Prostate gland (tissue), 2 donors: ENCODE measurements around the gene INSM1. TPM values are rescaled to one million over a fixed set of nuclear protein-coding genes. Genes with fewer than 3 reads are reported as not detected.

Experiments
- DNase-seq: peaks from one replicate; pipeline ENCODE4 v3.0.0-alpha.2; 2019; ENCODE audit warnings: low spot score
- H3K27ac ChIP-seq, 2 donors: fragments of 200-600 bp; sonication (generic); 2 replicates each; pipeline ENCODE4 v1.5.1; 2017 to 2019
- H3K27me3 ChIP-seq: fragments of 200-600 bp; sonication (generic); replicated peaks from 2 replicates; pipeline ENCODE4 v1.5.1; 2019; ENCODE audit not compliant: insufficient read depth
- H3K36me3 ChIP-seq, 2 donors: fragments of 200-600 bp; sonication (generic); 1 replicate in 1 of 2; 2 replicates in 1 of 2; pipeline versions ENCODE4 v1.5.1 to v1.8.1; 2017 to 2019
- H3K4me1 ChIP-seq: fragments of 200-600 bp; sonication (generic); replicated peaks from 2 replicates; pipeline ENCODE4 v1.5.1; 2019
- H3K4me3 ChIP-seq, 2 donors: fragments of 200-600 bp; sonication (generic); 2 replicates each; pipeline ENCODE4 v1.5.1; 2017 to 2019
- H3K9me3 ChIP-seq: fragments of 200-600 bp; sonication (generic); 2 replicates; pipeline ENCODE4 v1.5.1; 2017
- CTCF ChIP-seq, 4 experiments: fragments of 200-600 bp in 2 of 4; fragments of 450-650 bp in 2 of 4; sonication (generic) in 2 of 4; IDR thresholded peaks; 1 replicate in 3 of 4; 2 replicates in 1 of 4; pipeline ENCODE4 v1.5.1; 2016 to 2019; ENCODE audit warnings: antibody characterized with exemption in 4 of 4, mild to moderate bottlenecking in 2 of 4, moderate library complexity in 2 of 4
- POLR2A ChIP-seq: fragments of 450-650 bp; IDR thresholded peaks from one replicate; pipeline ENCODE4 v1.6.1; 2016; ENCODE audit warnings: antibody characterized with exemption, mild to moderate bottlenecking
- POLR2AphosphoS5 ChIP-seq: sonication (generic); formaldehyde crosslinking; IDR thresholded peaks from one replicate; pipeline ENCODE4 v1.6.1; 2017; ENCODE audit warnings: antibody characterized with exemption
- whole genome bisulfite sequencing: methylation state at CpG from one replicate; pipeline ENCODE4 v1.1.5; 2018; 5-methylcytosine and 5-hydroxymethylcytosine counted together
- intact Hi-C: fragments of 100-400 bp; cut with DNase I; formaldehyde crosslinking; loops from one replicate; pipeline ENCODE4 v1.14.2; 2022
- total RNA-seq, 2 donors: library from RNA; depleted of rRNA; stranded (reverse); fragments of >200 nt; gene quantifications; one replicate each; pipeline ENCODE4 v1.1.0, GENCODE V29; 2016

The INSM1 gene
- total RNA-seq, 2 donors from 2014 or later: 0.82 to 1.5 TPM

DNA sequence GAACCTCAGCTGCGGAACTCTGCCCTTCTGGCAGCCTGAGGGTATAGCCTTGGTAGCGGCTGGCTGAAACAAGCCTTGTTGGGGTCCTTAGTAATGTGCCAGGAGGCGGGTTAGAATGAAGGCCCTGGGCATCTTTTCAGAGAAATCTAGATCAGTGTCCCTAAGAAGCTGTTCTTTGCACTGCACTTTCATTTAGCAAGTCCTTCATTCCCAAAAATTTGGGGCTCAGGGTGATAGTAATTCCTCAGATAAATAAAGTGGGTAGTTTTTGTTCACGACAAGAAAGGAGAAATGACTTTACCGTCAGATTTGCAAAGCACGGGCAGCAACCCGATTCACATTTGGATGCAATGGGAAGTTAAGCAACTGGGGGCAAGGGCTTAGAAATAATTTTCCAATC is 3.2 kb downstream of the INSM1 start:
- H3K4me3 ChIP-seq: no peak overlapping the region
- peaks cover 10% of the 10 kb centered on the region for H3K4me1 ChIP-seq
- no peak overlapping the region for H3K27ac ChIP-seq
- WGBS: 37% methylated on average over 7 of the region's 7 CpGs
- H3K9me3 ChIP-seq: no peaks in the 10 kb centered on the region
- TF ChIP-seq POLR2A (no peak), POLR2AphosphoS5 (no peak), CTCF (IDR thresholded peaks at IDR 0.05) (no peak)
- no peaks in the 10 kb centered on the region for H3K36me3 ChIP-seq
- DNase-seq: no peak
- intact Hi-C loops: no loop called here
- peaks cover 41% of the 10 kb centered on the region for H3K27me3 ChIP-seq

DNA sequence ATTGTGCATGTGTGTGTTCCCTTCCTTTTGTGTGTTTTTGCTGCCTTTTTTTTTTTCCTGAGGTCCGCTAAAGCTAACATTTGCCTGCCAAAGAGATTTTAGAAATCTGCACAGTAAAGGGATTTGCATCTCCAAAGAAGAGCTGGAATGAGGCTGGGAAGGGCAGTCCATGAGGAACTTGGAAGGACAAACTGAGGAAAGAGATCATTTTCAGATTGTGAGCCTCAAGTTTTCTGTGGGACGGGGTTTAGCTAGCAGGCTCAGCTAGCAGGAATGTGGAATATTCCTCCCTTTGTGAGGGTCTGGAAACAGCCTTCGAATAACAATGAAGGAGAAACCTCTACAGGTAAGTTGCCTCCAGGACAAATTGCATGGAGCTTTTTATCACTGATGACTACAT is 3.8 kb downstream of the INSM1 start:
- no peak for DNase-seq
- Histone ChIP-seq H3K9me3 (no peaks in the 10 kb centered on the region), H3K27ac (no peak overlapping the region), H3K4me1 (peaks cover 10% of the 10 kb centered on the region), H3K27me3 (peaks cover 37% of the 10 kb centered on the region), H3K36me3 (no peaks in the 10 kb centered on the region), H3K4me3 (no peak overlapping the region)
- intact Hi-C loops: no loop called here
- whole genome bisulfite sequencing: 33% methylated on average over 3 of the region's 3 CpGs
- TF ChIP-seq POLR2A: no peak

DNA sequence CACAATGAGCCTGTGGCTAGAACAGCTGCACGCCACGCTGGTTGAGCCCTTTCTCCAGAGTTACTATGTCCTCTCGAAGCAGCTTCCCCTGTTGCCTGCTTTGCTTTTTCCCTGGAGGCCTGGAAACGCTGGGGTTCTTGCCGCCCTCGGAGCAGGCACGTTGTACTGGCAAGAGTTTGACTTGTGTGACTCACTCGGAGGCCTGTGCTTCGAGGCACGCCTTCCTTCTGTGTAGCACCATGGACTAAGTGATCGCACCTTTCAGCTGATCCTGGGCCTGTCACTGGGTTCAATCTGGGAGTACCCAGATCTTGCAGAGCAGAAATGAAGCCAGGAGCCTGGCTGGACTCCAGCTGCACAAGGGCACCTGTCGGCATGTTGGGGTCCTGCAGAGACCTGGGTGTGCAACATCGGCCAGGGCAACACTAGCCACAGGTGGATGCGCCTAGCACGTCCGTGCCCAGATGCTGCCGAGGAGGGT is 5.2 kb downstream of the INSM1 start:
- DNase-seq: no peak
- H3K27me3 ChIP-seq: peaks cover 28% of the 10 kb centered on the region
- intact Hi-C loops: no loop called here
- 68% methylated on average over 17 of the region's 17 CpGs for WGBS
- TF ChIP-seq CTCF (IDR thresholded peaks at IDR 0.05) (no peak), POLR2AphosphoS5 (no peak), POLR2A (no peak)
- H3K9me3 ChIP-seq: no peaks in the 10 kb centered on the region
- no peaks in the 10 kb centered on the region for H3K36me3 ChIP-seq
- H3K27ac ChIP-seq: no peak overlapping the region
- peaks cover 6% of the 10 kb centered on the region for H3K4me1 ChIP-seq
- no peak overlapping the region for H3K4me3 ChIP-seq

GRCh38 chr20:20375862-20376261 is 8.0 kb downstream of the INSM1 start:
- WGBS: 63% methylated on average over 8 of the region's 8 CpGs
- Histone ChIP-seq H3K4me1 (no peaks in the 10 kb centered on the region), H3K27me3 (peaks cover 11% of the 10 kb centered on the region), H3K36me3 (no peaks in the 10 kb centered on the region), H3K27ac (no peak overlapping the region), H3K4me3 (no peak overlapping the region), H3K9me3 (no peaks in the 10 kb centered on the region)
- intact Hi-C loops: no loop called here
- TF ChIP-seq POLR2A (no peak), POLR2AphosphoS5 (no peak), CTCF (IDR thresholded peaks at IDR 0.05) (no peak)
- DNase-seq: no peak

DNA sequence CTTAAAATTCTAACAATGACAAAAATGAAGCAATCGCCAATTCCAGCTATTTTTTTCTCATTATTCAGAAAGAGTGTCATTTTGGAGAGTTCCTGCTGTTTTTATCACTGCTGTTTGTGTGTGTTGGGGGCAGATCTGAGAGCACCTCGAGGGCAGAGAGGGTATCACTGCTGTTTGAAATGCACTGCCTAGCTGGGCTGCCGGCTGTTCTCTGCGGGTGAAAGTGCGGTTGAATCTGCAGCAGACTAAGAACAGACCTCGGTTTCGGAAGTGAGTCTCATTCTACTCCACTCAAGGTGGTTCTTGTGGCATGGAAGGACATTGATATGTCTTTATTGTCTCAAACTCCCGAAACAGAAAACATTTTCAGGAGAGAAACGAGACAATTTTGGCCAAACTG is 18.3 kb downstream of the INSM1 start:
- TF ChIP-seq CTCF (IDR thresholded peaks at IDR 0.05) (no peak), POLR2AphosphoS5 (no peak), POLR2A (no peak)
- no peak overlapping the region for H3K27ac ChIP-seq
- no peaks in the 10 kb centered on the region for H3K4me1 ChIP-seq
- WGBS: 75% methylated on average over 9 of the region's 9 CpGs
- DNase-seq: no peak
- intact Hi-C loops: no loop called here
- no peaks in the 10 kb centered on the region for H3K27me3 ChIP-seq
- H3K9me3 ChIP-seq: no peaks in the 10 kb centered on the region
- no peaks in the 10 kb centered on the region for H3K36me3 ChIP-seq
- no peak overlapping the region for H3K4me3 ChIP-seq
